Measurements from ENCODE around the gene NCKAP5L. TPM values are rescaled to one million over a fixed set of nuclear protein-coding genes. Genes with fewer than 3 reads are reported as not detected.

NCKAP5L gene
- total RNA-seq, 2 experiments from 2014 or later = 4.3 to 4.5 TPM

DNA sequence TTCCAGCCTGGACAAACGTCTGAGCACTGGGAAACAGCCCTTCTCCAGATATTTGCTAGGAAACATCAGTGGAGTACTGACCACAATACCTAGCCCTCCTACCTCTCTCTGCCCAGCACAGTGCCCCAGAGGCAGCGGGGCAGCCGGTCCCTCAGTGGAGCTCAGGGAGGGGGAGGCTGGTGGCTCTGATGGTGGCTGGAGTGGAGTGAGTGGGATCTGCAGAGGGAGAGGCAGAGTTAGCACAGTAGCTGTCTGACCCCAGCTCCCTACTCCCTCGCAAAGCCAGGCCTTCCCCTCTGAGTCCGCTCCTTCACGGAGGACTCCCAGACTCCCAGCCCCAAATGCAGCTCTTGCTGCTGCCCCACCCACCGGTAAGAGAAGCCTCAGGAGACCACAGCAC, 30.0 kb downstream of the NCKAP5L start:
- DNase-seq = no peak
- Mint-ChIP-seq H3K4me1 (no peaks in the 10 kb centered on the region), H3K4me3 (no peak overlapping the region), H3K27me3 (no peaks in the 10 kb centered on the region), H3K36me3 (ENCODE audit: low read depth) (peaks cover 5% of the 10 kb centered on the region), H3K27ac (no peak overlapping the region), H3K9me3 (ENCODE audit: low read depth) (no peaks in the 10 kb centered on the region)
- intact Hi-C loops (cut with DNase I, micrococcal nuclease) = no loop called here
- no peak for ATAC-seq
- ChIA-PET CTCF (interaction anchor here (0.6 to 1.3 kb wide), 3 partner anchors 18 to 49 kb away, joined by 4 to 6 read pairs (median 4); no protein-coding TSS in a partner anchor), POLR2A (no interaction called here)

- ChIA-PET POLR2A (no interaction called here), CTCF (interaction anchor here (0.6 to 2.2 kb wide), 3 partner anchors 17 to 162 kb away, joined by 3 to 10 read pairs (median 4); no protein-coding TSS in a partner anchor)
- ATAC-seq (no peak), DNase-seq (no peak)
- no peak overlapping the region for H3K4me3 Mint-ChIP-seq
- no peak overlapping the region for H3K27ac Mint-ChIP-seq
- intact Hi-C loops (cut with DNase I, micrococcal nuclease) = no loop called here
- H3K9me3 Mint-ChIP-seq (ENCODE audit: low read depth) = no peaks in the 10 kb centered on the region
- H3K27me3 Mint-ChIP-seq = no peaks in the 10 kb centered on the region
- H3K4me1 Mint-ChIP-seq = no peaks in the 10 kb centered on the region
- peaks cover 2% of the 10 kb centered on the region for H3K36me3 Mint-ChIP-seq (ENCODE audit: low read depth)
Observed at GRCh38 chr12:49797449-49797776, 30.8 kb downstream of the NCKAP5L start.

DNA sequence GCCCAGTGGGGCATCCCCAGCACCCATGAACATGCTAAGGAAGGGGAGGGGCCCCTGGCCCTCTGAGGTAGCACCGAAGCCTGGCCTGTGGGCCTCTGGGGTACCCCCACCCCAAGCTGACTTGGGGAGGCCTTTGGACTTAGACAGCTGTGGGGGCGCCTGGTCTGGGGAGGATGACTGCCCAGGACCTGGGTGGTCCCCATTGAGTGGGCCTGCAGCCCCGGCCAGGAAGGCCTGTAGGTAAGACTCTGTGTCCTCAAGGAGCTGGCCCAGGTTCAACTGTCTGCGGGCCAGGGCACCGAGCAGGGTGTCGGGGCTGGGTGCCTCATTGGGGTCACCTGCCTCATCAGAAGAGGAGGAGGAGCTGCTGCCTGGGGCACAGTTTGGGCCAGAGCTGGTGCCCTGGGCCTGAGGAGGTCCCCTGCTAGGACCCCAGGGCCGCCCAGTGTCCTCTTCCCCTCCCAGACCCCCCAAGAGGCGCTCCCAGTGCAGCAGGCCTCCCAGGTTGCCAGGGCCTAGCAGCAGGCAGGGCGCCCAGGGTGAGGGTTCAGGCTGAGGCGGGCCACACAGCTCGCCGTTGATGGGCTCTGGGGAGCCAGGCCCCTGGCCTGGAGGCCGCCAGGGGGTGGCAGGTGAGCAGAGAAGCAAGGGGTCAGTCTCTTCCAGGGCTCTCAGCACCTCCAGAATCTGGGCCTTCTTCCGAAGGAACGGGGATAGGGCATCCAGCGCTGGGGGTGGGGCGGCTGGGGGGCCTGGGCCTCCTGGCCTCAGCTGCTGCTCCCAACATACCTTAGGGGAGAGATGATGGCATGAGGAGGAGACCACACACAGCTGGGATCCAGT, 31.4 kb downstream of the NCKAP5L start:
- H3K4me1 Mint-ChIP-seq = no peaks in the 10 kb centered on the region
- POLR2A ChIA-PET = no interaction called here
- no peak for ATAC-seq

GRCh38 chr12:49796155-49796554, 32.1 kb downstream of the NCKAP5L start:
- H3K4me1 Mint-ChIP-seq = no peaks in the 10 kb centered on the region
- DNase-seq (no peak), ATAC-seq (no peak)
- no peaks in the 10 kb centered on the region for H3K9me3 Mint-ChIP-seq (ENCODE audit: low read depth)
- H3K4me3 Mint-ChIP-seq = no peak overlapping the region
- ChIA-PET POLR2A (no interaction called here), CTCF (interaction anchor here (0.6 to 2.2 kb wide), 5 partner anchors 18 to 285 kb away, joined by 3 to 10 read pairs (median 3); no protein-coding TSS in a partner anchor)
- H3K27ac Mint-ChIP-seq = no peak overlapping the region
- intact Hi-C loops (cut with DNase I, micrococcal nuclease) = no loop called here
- peaks cover 2% of the 10 kb centered on the region for H3K36me3 Mint-ChIP-seq (ENCODE audit: low read depth)
- no peaks in the 10 kb centered on the region for H3K27me3 Mint-ChIP-seq

More for the DNA sequence above, 31.4 kb downstream of the NCKAP5L start:
- H3K36me3 Mint-ChIP-seq (ENCODE audit: low read depth) = peaks cover 2% of the 10 kb centered on the region
- intact Hi-C loops (cut with DNase I, micrococcal nuclease) = no loop called here
- H3K27ac Mint-ChIP-seq = no peak overlapping the region
- H3K9me3 Mint-ChIP-seq (ENCODE audit: low read depth) = no peaks in the 10 kb centered on the region
- CTCF ChIA-PET = interaction anchor here (0.6 to 2.2 kb wide), 7 partner anchors 16 to 285 kb away, joined by 3 to 10 read pairs (median 3); no protein-coding TSS in a partner anchor
- no peak for DNase-seq
- H3K27me3 Mint-ChIP-seq = no peaks in the 10 kb centered on the region
- no peak overlapping the region for H3K4me3 Mint-ChIP-seq

GRCh38 chr12:49795654-49796105, 32.5 kb downstream of the NCKAP5L start:
- intact Hi-C loops (cut with DNase I, micrococcal nuclease) = no loop called here
- H3K9me3 Mint-ChIP-seq (ENCODE audit: low read depth) = no peaks in the 10 kb centered on the region
- no peaks in the 10 kb centered on the region for H3K27me3 Mint-ChIP-seq
- H3K36me3 Mint-ChIP-seq (ENCODE audit: low read depth) = peaks cover 2% of the 10 kb centered on the region
- H3K4me1 Mint-ChIP-seq = no peaks in the 10 kb centered on the region
- ATAC-seq = no peak
- no peak for DNase-seq
- CTCF ChIA-PET = interaction anchor here (0.6 to 2.2 kb wide), 4 partner anchors 18 to 149 kb away, joined by 3 to 10 read pairs (median 3); no protein-coding TSS in a partner anchor
- no peak overlapping the region for H3K4me3 Mint-ChIP-seq
- H3K27ac Mint-ChIP-seq = no peak overlapping the region
- POLR2A ChIA-PET = no interaction called here

DNA sequence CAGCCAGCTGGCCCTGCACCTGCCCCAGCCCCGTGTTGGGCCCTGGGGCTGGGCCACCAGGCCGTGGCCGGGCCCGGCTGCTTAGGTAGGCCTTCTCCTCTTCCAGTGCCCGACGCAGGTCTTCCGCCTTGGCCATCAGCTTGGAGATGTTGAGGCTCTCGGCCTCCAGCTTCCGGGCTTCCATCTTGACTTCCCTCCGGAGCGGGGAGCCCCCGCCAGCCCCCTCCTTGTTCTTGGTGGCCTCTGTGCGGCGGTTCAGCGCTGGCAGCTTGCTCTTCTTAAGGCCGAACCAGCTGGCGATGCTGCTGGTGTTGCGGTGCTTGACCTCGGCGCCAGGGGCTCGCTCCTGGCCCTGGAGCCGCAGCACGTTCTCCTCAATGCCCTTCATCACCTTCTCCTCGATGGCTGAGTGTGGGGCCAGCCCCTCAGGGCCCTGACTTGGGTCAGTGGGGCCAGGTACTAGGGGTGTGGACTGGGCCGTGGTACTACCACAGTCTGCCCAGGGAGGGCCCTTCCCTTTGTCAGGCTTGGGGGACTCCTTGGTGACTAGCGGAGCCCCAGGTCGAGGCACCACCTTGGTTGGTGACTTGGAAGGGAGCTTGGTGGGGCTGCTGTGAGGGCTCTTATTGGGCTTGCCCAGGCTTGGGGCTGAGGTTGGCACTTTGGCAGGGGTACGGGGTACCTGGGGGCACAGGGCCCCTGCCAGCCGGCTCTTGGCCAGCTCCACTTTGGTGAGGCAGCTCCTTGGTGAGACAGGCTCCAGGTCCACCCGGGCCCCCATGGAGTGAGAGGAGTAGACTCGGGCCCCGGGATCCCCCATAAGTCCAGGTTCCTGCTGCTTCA, 33.2 kb downstream of the NCKAP5L start:
- intact Hi-C loops (cut with DNase I, micrococcal nuclease) = no loop called here
- DNase-seq (no peak), ATAC-seq (no peak)
- CTCF ChIA-PET = no interaction called here
- Mint-ChIP-seq H3K27me3 (no peaks in the 10 kb centered on the region), H3K27ac (no peak overlapping the region), H3K36me3 (ENCODE audit: low read depth) (no peaks in the 10 kb centered on the region), H3K4me1 (no peaks in the 10 kb centered on the region), H3K9me3 (ENCODE audit: low read depth) (no peaks in the 10 kb centered on the region), H3K4me3 (no peak overlapping the region)
- POLR2A ChIA-PET = interaction anchor here (0.5 kb wide), 1 partner anchor 228 kb away, joined by 4 read pairs; no protein-coding TSS in a partner anchor

DNA sequence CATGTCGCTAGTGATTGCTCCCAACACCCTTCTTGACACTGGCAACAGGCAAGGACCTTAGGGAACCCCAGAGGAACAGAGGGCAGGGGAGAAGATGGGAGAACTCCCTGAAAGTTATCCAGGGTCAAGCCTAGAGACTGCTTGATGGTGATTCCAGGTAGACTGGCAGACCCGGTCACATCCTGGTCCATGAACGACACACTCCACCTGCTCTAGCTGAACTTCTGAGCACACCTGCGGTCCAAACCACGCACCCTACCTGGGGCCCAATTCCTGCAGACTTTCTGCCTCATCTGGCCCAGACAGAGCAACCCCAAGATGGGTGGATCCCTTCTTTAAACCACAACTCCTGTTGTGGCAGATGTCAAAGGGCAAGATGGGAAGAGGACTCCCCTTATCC, 34.2 kb downstream of the NCKAP5L start:
- Mint-ChIP-seq H3K4me3 (no peak overlapping the region), H3K4me1 (no peaks in the 10 kb centered on the region), H3K36me3 (ENCODE audit: low read depth) (no peaks in the 10 kb centered on the region), H3K27ac (no peak overlapping the region), H3K27me3 (no peaks in the 10 kb centered on the region), H3K9me3 (ENCODE audit: low read depth) (no peaks in the 10 kb centered on the region)
- intact Hi-C loops (cut with DNase I, micrococcal nuclease) = no loop called here
- DNase-seq = no peak
- ATAC-seq = no peak
- CTCF ChIA-PET = interaction anchor here (0.6 kb wide), 1 partner anchor 952 kb away, joined by 3 read pairs; no protein-coding TSS in a partner anchor
- POLR2A ChIA-PET = no interaction called here

GRCh38 chr12:49793620-49794019, 34.6 kb downstream of the NCKAP5L start:
- no peaks in the 10 kb centered on the region for H3K27me3 Mint-ChIP-seq
- no peaks in the 10 kb centered on the region for H3K9me3 Mint-ChIP-seq (ENCODE audit: low read depth)
- H3K4me1 Mint-ChIP-seq = no peaks in the 10 kb centered on the region
- H3K36me3 Mint-ChIP-seq (ENCODE audit: low read depth) = no peaks in the 10 kb centered on the region
- no peak overlapping the region for H3K27ac Mint-ChIP-seq
- ATAC-seq (no peak), DNase-seq (no peak)
- POLR2A ChIA-PET = no interaction called here
- H3K4me3 Mint-ChIP-seq = no peak overlapping the region
- intact Hi-C loops (cut with DNase I, micrococcal nuclease) = no loop called here
- CTCF ChIA-PET = no interaction called here

DNA sequence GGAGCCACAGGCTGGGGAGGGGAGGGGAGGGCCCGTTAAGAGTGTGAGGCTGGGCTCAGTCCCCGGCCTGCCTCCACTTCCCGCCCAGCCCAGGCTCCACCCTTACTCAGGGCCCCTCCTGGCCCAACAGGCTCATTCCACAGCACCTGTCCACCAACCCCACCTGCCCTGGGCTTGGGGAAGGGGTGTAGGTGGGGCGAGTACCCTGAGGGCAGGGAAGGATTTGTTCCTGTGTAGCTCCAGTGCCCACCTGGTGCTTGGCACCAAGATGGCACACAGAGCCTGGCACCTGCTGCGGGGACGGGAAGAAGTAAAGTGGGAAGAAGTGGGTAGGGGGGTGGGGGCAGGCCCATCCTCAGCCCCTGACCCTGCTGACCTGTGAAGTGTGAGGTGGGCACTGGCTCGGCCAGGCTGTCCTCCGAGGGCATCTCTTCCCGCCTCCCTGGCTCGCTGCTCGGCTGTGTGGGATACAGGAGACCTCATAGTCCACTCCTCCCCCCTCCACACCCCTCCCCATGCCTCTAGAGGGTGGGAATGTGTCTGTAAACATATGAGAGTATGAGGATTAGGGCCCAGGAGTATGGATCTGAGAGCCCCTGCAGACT, 35.1 kb downstream of the NCKAP5L start:
- Mint-ChIP-seq H3K27me3 (no peaks in the 10 kb centered on the region), H3K4me3 (no peak overlapping the region), H3K36me3 (ENCODE audit: low read depth) (no peaks in the 10 kb centered on the region), H3K9me3 (ENCODE audit: low read depth) (no peaks in the 10 kb centered on the region), H3K4me1 (no peaks in the 10 kb centered on the region), H3K27ac (no peak overlapping the region)
- ChIA-PET POLR2A (no interaction called here), CTCF (no interaction called here)
- DNase-seq (no peak), ATAC-seq (no peak)
- intact Hi-C loops (cut with DNase I, micrococcal nuclease) = no loop called here

DNA sequence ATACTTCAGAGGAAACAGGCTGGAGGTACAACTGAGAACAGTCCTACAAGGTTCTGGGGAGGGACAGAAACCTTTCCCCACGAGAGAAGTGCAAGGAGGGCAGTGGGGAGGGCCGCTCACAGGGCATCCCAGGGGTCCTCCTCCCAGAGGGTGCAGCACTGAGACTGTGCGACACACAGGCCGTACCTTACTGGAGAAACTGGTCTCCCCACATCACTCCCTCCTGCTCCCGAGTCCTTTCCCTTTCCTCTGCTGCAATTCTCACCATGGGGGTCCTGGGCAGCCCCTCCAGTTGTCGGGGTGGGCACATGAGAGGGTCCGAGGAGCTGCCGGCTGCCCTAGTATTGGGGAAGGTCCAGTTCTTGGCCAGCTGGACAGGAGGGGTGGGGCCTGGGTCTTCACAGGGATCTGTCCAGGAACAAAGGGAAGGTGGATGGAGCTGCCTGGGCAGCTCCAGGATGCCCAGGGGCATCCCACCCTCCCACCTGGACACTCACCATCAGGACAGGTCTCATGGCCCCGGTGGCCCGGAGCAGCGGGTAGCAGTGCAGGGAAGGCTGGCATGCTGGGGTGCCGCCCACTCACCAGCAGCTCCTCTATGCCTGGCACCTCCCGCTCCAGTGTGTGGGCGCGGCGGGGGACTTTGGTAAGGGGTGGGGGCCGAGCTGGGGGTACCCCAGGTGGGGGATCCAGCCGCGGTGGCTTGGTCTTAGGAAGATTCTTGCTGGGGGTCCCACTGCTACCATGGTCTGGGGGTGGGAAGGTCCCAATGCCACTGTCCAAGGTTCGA, 35.8 kb downstream of the NCKAP5L start:
- Mint-ChIP-seq H3K27ac (no peak overlapping the region), H3K4me3 (no peak overlapping the region), H3K36me3 (ENCODE audit: low read depth) (no peaks in the 10 kb centered on the region), H3K4me1 (no peaks in the 10 kb centered on the region), H3K9me3 (ENCODE audit: low read depth) (peaks cover 5% of the 10 kb centered on the region), H3K27me3 (no peaks in the 10 kb centered on the region)
- ChIA-PET POLR2A (no interaction called here), CTCF (no interaction called here)
- no peak for DNase-seq
- ATAC-seq = no peak
- intact Hi-C loops (cut with DNase I, micrococcal nuclease) = no loop called here

DNA sequence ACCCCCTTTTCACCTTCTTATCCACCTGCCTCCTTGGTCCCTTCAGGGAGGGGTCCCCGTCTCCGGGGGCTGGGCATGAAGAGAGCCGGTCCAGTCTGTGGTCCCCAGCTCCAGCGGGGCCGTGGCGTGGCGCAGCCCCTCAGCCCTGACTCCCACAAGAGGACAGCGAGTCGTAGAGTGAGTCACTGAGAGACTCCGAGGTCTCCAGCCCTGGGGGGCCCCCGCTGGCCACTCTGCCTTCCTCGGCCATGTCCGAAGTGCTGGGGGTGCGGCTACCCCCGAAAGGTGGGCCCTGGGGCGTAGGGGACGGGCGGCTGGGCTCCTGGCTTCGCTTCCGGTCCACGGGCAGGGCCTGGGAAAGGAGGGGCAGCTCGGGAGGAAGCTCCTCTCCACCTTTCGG, 36.5 kb downstream of the NCKAP5L start:
- Mint-ChIP-seq H3K36me3 (ENCODE audit: low read depth) (no peaks in the 10 kb centered on the region), H3K4me1 (no peaks in the 10 kb centered on the region)

More for the DNA sequence above, 36.5 kb downstream of the NCKAP5L start:
- Mint-ChIP-seq H3K27ac (no peak overlapping the region), H3K4me3 (no peak overlapping the region), H3K9me3 (ENCODE audit: low read depth) (peaks cover 5% of the 10 kb centered on the region), H3K27me3 (no peaks in the 10 kb centered on the region)
- no peak for ATAC-seq
- intact Hi-C loops (cut with DNase I, micrococcal nuclease) = no loop called here
- CTCF ChIA-PET = no interaction called here
- POLR2A ChIA-PET = no interaction called here
- DNase-seq = no peak
